Left colon (tissue), 2 donors: Measurements from ENCODE around the gene TBXAS1. TPM values are rescaled to one million over a fixed set of nuclear protein-coding genes. Genes with fewer than 3 reads are reported as not detected.

Experiments used
- ATAC-seq: fragments of 200-7000 bp; cut with Tn5 transposase; one replicate; pipeline ENCODE4 v1.9.1; 2020; ENCODE audit warnings: mild to moderate bottlenecking, moderate library complexity
- DNase-seq, 2 donors: peaks; one replicate each; pipeline ENCODE4 v3.0.0-alpha.2; 2020
- intact Hi-C, 2 donors: fragments of 100-400 bp; cut with DNase I in 1 of 2; cut with micrococcal nuclease in 1 of 2; formaldehyde crosslinking; loops; one replicate each; pipeline versions ENCODE4 v1.11.2 to v1.14.0; 2022; cut with DNase I, micrococcal nuclease
- total RNA-seq, 2 donors: library from RNA; stranded (reverse); fragmentation: NEBNext Ultra II Directional; extraction: Animal tissue kit (Norgen Biotek cat#: 25700); gene quantifications; one replicate each; pipeline ENCODE4 v1.2.1, GENCODE V29; 2021
- donor health status: DM: no; HTN: no; CAD: no.
- donor health status: DM: yes; HTN: yes; CAD: no.

The TBXAS1 gene
- total RNA-seq, 2 donors from 2014 or later, result 8.4 to 10.3 TPM

GRCh38 chr7:139984642-139985539 lies 155.8 kb downstream of the TBXAS1 start:
- no peak for ATAC-seq
- intact Hi-C loops, result no loop called here
- DNase-seq, result no peak

GRCh38 chr7:139985811-139986210 lies 156.7 kb downstream of the TBXAS1 start:
- intact Hi-C loops, result no loop called here
- DNase-seq (no peak), ATAC-seq (no peak)

- intact Hi-C loops, result no loop called here
- DNase-seq (no peak), ATAC-seq (no peak)
These were observed 158.8 kb downstream of the TBXAS1 start for GRCh38 chr7:139987691-139988516.

GRCh38 chr7:139989366-139990141 lies 160.5 kb downstream of the TBXAS1 start:
- DNase-seq (no peak), ATAC-seq (no peak)
- intact Hi-C loops, result no loop called here

- intact Hi-C loops, result no loop called here
- no peak for DNase-seq
- ATAC-seq, result no peak
These were observed 161.1 kb downstream of the TBXAS1 start for GRCh38 chr7:139990142-139990535.

GRCh38 chr7:139990571-139991268 lies 161.7 kb downstream of the TBXAS1 start:
- DNase-seq, result no peak
- no peak for ATAC-seq
- intact Hi-C loops, result no loop called here

GRCh38 chr7:139991269-139991666 lies 162.2 kb downstream of the TBXAS1 start:
- intact Hi-C loops, result no loop called here
- DNase-seq (no peak), ATAC-seq (no peak)

- intact Hi-C loops, result no loop called here
- ATAC-seq (no peak), DNase-seq (no peak)
These were observed 162.8 kb downstream of the TBXAS1 start for GRCh38 chr7:139991911-139992310.

- intact Hi-C loops, result no loop called here
These were observed 163.4 kb downstream of the TBXAS1 start for GRCh38 chr7:139992353-139993044.

GRCh38 chr7:139993169-139993568 lies 164.1 kb downstream of the TBXAS1 start:
- DNase-seq (no peak), ATAC-seq (no peak)
- intact Hi-C loops, result no loop called here

More at GRCh38 chr7:139992353-139993044, 163.4 kb downstream of the TBXAS1 start:
- ATAC-seq, result no peak
- DNase-seq, result no peak

- no peak for DNase-seq
- no peak for ATAC-seq
- intact Hi-C loops, result no loop called here
These were observed 164.5 kb downstream of the TBXAS1 start for GRCh38 chr7:139993592-139993991.

GRCh38 chr7:139994356-139994755 lies 165.3 kb downstream of the TBXAS1 start:
- no peak for DNase-seq
- intact Hi-C loops, result no loop called here
- no peak for ATAC-seq

- ATAC-seq, result no peak
- intact Hi-C loops, result no loop called here
- DNase-seq, result no peak
These were observed 166.2 kb downstream of the TBXAS1 start for GRCh38 chr7:139995017-139995915.

- DNase-seq, result no peak
- ATAC-seq, result no peak
- intact Hi-C loops, result no loop called here
These were observed 169.5 kb downstream of the TBXAS1 start for GRCh38 chr7:139998572-139998971.

GRCh38 chr7:139999516-139999915 lies 170.5 kb downstream of the TBXAS1 start:
- ATAC-seq, result no peak
- intact Hi-C loops, result no loop called here
- DNase-seq, result no peak

GRCh38 chr7:140000666-140001268 lies 171.7 kb downstream of the TBXAS1 start:
- DNase-seq (no peak), ATAC-seq (no peak)
- intact Hi-C loops, result loop anchor here (5.0 to 10.0 kb wide), 3 partner anchors 226 to 503 kb away; partner anchors contain the start of gene HIPK2 (in 1 of the 2)
